Limb (tissue), 2 donors: Measurements from ENCODE around the gene CHI3L2.
"Not testable (repeated sequence)": the region's sequence is repeated elsewhere in the genome, so short reads cannot be mapped to it uniquely, and the experiment has no call there.

Source experiments
- DNase-seq, 2 donors: peaks; one replicate each; pipeline ENCODE4 v3.0.0-alpha.2; 2016; ENCODE audit errors: extremely low spot score in 2 of 2

CHI3L2 gene

GRCh38 chr1:111201275-111202090 is 26.0 kb upstream of the CHI3L2 start:
- DNase-seq, result no peak

- no peak for DNase-seq
Measured at GRCh38 chr1:111202366-111202706, 25.2 kb upstream of the CHI3L2 start.

GRCh38 chr1:111202707-111203623 is 24.5 kb upstream of the CHI3L2 start:
- DNase-seq, result no peak

- peak in 1 of 2 donors; percentile 51 for DNase-seq
Measured at GRCh38 chr1:111203681-111204200, 23.8 kb upstream of the CHI3L2 start.

GRCh38 chr1:111204201-111204982 is 23.1 kb upstream of the CHI3L2 start:
- peak in 1 of 2 donors; percentile 46 for DNase-seq

- no peak for DNase-seq
Measured at GRCh38 chr1:111204983-111205713, 22.4 kb upstream of the CHI3L2 start.

GRCh38 chr1:111205714-111206050 is 21.8 kb upstream of the CHI3L2 start:
- no peak for DNase-seq

GRCh38 chr1:111208921-111209320 is 18.6 kb upstream of the CHI3L2 start:
- no peak for DNase-seq

GRCh38 chr1:111209622-111210021 is 17.9 kb upstream of the CHI3L2 start:
- DNase-seq, result no peak

GRCh38 chr1:111211921-111212320 is 15.6 kb upstream of the CHI3L2 start:
- no peak for DNase-seq

- DNase-seq, result no peak
Measured at GRCh38 chr1:111212634-111213335, 14.7 kb upstream of the CHI3L2 start.

GRCh38 chr1:111213412-111213811 is 14.1 kb upstream of the CHI3L2 start:
- no peak for DNase-seq

GRCh38 chr1:111214074-111214801 is 13.3 kb upstream of the CHI3L2 start:
- DNase-seq, result no peak

GRCh38 chr1:111214884-111215283 is 12.6 kb upstream of the CHI3L2 start:
- DNase-seq, result no peak

GRCh38 chr1:111215285-111215684 is 12.2 kb upstream of the CHI3L2 start:
- DNase-seq, result not testable (repeated sequence)

GRCh38 chr1:111216751-111217150 is 10.8 kb upstream of the CHI3L2 start:
- DNase-seq, result no peak

- no peak for DNase-seq
Measured at GRCh38 chr1:111217183-111217910, 10.2 kb upstream of the CHI3L2 start.

- no peak for DNase-seq
Measured at GRCh38 chr1:111218701-111219556, 8.6 kb upstream of the CHI3L2 start.
